ENCODE results near the gene ELAVL4. TPM values are rescaled to one million over a fixed set of nuclear protein-coding genes. Genes with fewer than 3 reads are reported as not detected.

ELAVL4 gene
- total RNA-seq, 1 donor from 2014 or later = 2.5 TPM

DNA sequence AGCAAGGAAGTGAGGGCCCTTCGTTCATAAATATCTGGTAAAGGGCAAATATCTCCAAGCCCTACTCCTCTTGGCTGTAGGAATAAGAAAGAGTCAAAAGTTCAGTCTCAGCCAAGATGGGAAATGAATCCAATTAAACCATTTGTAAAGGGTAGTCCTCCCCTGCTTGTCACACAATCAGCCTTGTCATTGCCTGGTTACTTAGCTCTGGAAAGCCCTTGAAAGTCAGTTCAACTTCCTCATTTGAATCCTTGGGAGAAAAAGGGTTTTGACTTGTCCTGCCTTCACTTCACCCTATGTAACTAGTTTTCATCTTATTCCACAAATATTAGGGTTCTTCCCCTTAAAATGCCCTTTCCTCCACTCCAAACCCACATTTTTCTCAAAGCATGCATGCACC is 100.0 kb downstream of the ELAVL4 start:
- no peaks in the 10 kb centered on the region for H3K36me3 Mint-ChIP-seq
- peaks cover 11% of the 10 kb centered on the region for H3K27me3 Mint-ChIP-seq
- TF ChIP-seq, protein P1, sequence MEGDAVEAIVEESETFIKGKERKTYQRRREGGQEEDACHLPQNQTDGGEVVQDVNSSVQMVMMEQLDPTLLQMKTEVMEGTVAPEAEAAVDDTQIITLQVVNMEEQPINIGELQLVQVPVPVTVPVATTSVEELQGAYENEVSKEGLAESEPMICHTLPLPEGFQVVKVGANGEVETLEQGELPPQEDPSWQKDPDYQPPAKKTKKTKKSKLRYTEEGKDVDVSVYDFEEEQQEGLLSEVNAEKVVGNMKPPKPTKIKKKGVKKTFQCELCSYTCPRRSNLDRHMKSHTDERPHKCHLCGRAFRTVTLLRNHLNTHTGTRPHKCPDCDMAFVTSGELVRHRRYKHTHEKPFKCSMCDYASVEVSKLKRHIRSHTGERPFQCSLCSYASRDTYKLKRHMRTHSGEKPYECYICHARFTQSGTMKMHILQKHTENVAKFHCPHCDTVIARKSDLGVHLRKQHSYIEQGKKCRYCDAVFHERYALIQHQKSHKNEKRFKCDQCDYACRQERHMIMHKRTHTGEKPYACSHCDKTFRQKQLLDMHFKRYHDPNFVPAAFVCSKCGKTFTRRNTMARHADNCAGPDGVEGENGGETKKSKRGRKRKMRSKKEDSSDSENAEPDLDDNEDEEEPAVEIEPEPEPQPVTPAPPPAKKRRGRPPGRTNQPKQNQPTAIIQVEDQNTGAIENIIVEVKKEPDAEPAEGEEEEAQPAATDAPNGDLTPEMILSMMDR (conservative IDR thresholded peaks at IDR 0.05) = no peak
- H3K9me3 Mint-ChIP-seq = no peaks in the 10 kb centered on the region
- no peak overlapping the region for H3K27ac Mint-ChIP-seq
- no peak overlapping the region for H3K4me3 Mint-ChIP-seq
- DNase-seq (ENCODE audit: extremely low spot score, unreplicated experiment) = no peak
- H3K4me1 Mint-ChIP-seq (ENCODE audit: unreplicated experiment) = no peaks in the 10 kb centered on the region

DNA sequence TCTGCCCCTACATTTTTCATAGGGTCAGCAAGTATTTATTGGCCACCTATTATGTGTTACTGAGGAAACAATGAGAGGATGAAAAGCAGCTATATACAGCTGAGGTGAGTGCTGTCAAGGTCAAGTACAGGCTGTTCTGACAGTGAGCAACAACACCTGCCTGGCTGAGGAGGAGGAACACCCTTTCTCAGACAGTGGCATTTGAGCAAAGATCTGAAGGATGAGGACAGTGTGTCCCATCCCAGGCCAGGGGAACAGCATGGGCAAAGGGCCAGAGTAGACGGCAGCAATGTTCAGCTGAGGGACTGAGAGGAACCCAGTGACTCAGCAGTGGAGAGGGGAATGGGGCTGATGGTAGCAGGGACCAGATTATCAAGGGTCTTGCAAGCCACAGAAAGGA is 101.0 kb downstream of the ELAVL4 start:
- peaks cover 11% of the 10 kb centered on the region for H3K27me3 Mint-ChIP-seq
- no peak for DNase-seq (ENCODE audit: extremely low spot score, unreplicated experiment)
- no peak overlapping the region for H3K27ac Mint-ChIP-seq
- H3K4me1 Mint-ChIP-seq (ENCODE audit: unreplicated experiment) = no peaks in the 10 kb centered on the region
- TF ChIP-seq, protein P1 (conservative IDR thresholded peaks at IDR 0.05) = no peak
- H3K4me3 Mint-ChIP-seq = no peak overlapping the region
- H3K9me3 Mint-ChIP-seq = no peaks in the 10 kb centered on the region
- no peaks in the 10 kb centered on the region for H3K36me3 Mint-ChIP-seq

DNA sequence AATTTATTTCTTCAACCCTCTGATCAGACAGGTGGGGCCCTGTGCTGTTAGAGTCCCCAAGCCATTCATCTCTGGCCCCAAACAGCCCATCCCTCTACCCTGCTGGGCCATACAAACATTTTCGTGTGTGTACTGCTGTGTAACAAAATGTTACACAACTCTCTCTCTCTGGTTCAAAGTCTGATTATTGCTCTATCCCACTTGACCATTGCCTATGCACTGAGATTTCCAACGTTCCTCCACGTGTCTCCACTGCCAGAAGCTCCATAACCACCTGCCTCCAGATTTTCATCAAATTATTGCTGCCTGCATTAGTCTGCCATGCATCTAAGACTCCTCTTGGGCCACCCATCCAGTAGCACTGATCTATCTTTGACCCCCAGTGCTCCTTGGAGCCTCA is 104.8 kb downstream of the ELAVL4 start:
- TF ChIP-seq, protein P1 (conservative IDR thresholded peaks at IDR 0.05) = no peak
- Mint-ChIP-seq H3K27ac (no peak overlapping the region), H3K27me3 (peaks cover 5% of the 10 kb centered on the region), H3K4me3 (no peak overlapping the region), H3K4me1 (ENCODE audit: unreplicated experiment) (no peaks in the 10 kb centered on the region), H3K36me3 (no peaks in the 10 kb centered on the region), H3K9me3 (no peaks in the 10 kb centered on the region)
- no peak for DNase-seq (ENCODE audit: extremely low spot score, unreplicated experiment)

DNA sequence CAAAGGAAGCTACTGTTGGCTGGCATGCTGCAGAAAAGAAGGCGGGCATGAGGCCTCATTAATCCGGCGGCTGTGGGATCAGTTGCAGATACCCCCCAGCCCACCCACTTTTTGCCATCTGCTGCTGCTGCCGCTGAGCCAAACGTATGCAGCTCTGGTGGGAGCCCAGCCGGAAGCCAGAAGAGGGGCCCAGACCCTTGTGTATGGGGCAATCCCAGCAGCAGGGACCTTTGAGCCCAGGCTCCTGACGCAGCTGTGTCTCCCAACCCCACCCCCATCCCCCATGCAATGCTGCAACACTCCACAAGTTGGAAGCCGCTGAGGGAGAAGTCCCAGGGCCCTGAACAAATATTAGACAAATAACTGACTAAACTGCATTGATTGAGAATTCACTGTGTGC is 106.0 kb downstream of the ELAVL4 start:
- no peaks in the 10 kb centered on the region for H3K4me1 Mint-ChIP-seq (ENCODE audit: unreplicated experiment)
- TF ChIP-seq, protein P1 (conservative IDR thresholded peaks at IDR 0.05) = no peak

DNA sequence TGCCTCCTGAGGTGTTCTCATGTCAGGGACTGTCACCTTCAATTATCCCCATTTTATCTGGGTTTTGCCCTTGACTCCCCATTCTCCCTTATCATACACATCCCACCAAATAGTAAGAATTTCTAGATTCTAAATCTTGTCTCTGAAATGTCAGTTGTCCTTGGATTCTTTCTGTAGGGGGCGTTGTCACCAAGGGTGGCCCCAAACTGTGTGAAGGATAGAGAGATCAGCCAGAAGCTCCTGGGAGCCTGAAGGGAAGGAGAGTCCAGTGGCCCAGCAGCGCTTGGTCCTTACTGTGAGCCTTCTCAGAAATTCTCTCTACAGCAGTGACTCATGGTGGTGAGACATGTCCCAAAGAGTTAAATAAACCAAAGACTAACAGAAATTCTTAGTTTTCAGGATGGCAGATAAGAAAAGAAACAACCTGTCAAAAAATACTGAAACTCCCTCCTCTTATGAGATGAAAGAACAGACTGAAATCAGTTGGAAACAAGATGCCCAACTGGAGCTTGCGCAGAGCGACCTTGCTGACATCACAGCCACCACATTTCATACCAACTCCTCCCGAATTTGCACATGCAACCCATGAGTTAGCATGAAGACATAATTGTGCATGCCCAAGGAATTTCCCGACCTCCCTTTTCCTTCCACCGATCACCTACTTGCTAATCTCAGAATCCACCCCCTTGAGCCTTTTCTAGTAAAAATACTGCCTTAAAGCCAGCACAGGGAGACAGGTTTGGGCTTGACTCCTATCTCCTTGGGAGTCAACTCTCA is 109.8 kb downstream of the ELAVL4 start:
- H3K9me3 Mint-ChIP-seq = no peaks in the 10 kb centered on the region

More for the DNA sequence above, 106.0 kb downstream of the ELAVL4 start:
- Mint-ChIP-seq H3K9me3 (no peaks in the 10 kb centered on the region), H3K4me3 (no peak overlapping the region), H3K27ac (no peak overlapping the region), H3K27me3 (no peaks in the 10 kb centered on the region), H3K36me3 (no peaks in the 10 kb centered on the region)
- DNase-seq (ENCODE audit: extremely low spot score, unreplicated experiment) = no peak

More for the DNA sequence above, 109.8 kb downstream of the ELAVL4 start:
- Mint-ChIP-seq H3K4me1 (ENCODE audit: unreplicated experiment) (no peaks in the 10 kb centered on the region), H3K4me3 (no peak overlapping the region), H3K36me3 (no peaks in the 10 kb centered on the region), H3K27ac (no peak overlapping the region), H3K27me3 (no peaks in the 10 kb centered on the region)
- TF ChIP-seq, protein P1 (conservative IDR thresholded peaks at IDR 0.05) = no peak
- DNase-seq (ENCODE audit: extremely low spot score, unreplicated experiment) = no peak

Measured in type B pancreatic cell (in vitro differentiated cells).